Measurements from ENCODE around the gene MOV10. TPM values are rescaled to one million over a fixed set of nuclear protein-coding genes. Genes with fewer than 3 reads are reported as not detected.

MOV10 gene
- total and polyA plus RNA-seq, 9 of the 15 experiments (the other 6 are each of a cell fraction or from before 2014, with no cell fraction given) = 16.7 to 105 (median 49.5) TPM

- TF ChIP-seq GMEB1 (CRISPR knock-in tag; IDR thresholded peaks at IDR 0.05) = no peak
- no peak for TF ChIP-seq E2F6 (IDR thresholded peaks at IDR 0.05; ENCODE audit: borderline replicate concordance in 1 of 2, extremely low read depth in 1 of 2, insufficient read depth in 1 of 2, insufficient read length in 1 of 2, low read depth in 1 of 2, low read length in 1 of 2, poor library complexity in 1 of 2, severe bottlenecking in 1 of 2)
- no peak for TF ChIP-seq SAFB (IDR thresholded peaks at IDR 0.05; ENCODE audit: borderline replicate concordance, low read depth, low read length)
- no peak for TF ChIP-seq U2AF1 (optimal IDR thresholded peaks at IDR 0.05; ENCODE audit: low read depth, low read length)
- TF ChIP-seq ZBTB17 (CRISPR knock-in tag; IDR thresholded peaks at IDR 0.05) = no peak
- no peak for TF ChIP-seq SMAD2 (IDR thresholded peaks at IDR 0.05; ENCODE audit: low read depth, low read length)
- TF ChIP-seq ZNF263 (CRISPR knock-in tag; IDR thresholded peaks at IDR 0.05; ENCODE audit: borderline replicate concordance) = no peak
- no peak for TF ChIP-seq HSF4 (CRISPR knock-in tag; IDR thresholded peaks at IDR 0.05; ENCODE audit: borderline replicate concordance)
Observed at GRCh38 chr1:112715264-112716053, 41.0 kb downstream of the MOV10 start, which contains the start of gene PPM1J (continued).
